ENCODE results near the gene PPM1M. TPM values are rescaled to one million over a fixed set of nuclear protein-coding genes. Genes with fewer than 3 reads are reported as not detected.

Gene PPM1M
- polyA plus RNA-seq, 1 of the 3 experiments (the other 2 are of a cell fraction): 19.2 TPM

DNA sequence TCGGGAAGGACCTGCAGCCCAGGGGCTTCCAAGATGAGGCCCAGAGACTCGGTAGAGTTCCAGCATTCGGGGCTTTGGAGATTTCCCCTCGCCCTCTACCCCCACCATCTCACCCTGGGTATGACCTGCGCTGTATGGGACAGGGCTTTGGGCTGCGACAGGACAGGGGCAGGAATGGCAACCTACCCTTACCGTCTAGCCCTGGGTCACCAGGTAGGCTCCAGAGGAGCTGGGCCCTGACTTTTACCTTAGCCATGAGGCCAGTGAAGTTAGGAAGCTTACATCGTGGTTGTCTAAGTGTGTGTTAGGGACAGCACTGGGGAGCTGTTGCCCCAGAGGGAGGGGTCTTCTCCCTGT is 683 bp downstream of the PPM1M start:
- H3K4me2 ChIP-seq: peak overlapping the region; percentile 88
- peak overlapping the region; percentile 23 to 30; a peak in 2 of 4 replicates for H3K27ac ChIP-seq (ENCODE audit: low read depth in 2 of 2, low read length in 1 of 2)
- H3K9ac ChIP-seq: peak overlapping the region; percentile 59; the same call in 1 of the 2 replicates
- H3F3A ChIP-seq (replicated peaks; ENCODE audit: insufficient read depth): peaks cover 40% of the 10 kb centered on the region
- no peak for TF ChIP-seq FOXM1 (IDR thresholded peaks at IDR 0.05; ENCODE audit: low read depth)
- no peak for DNase-seq
- H3K9me2 ChIP-seq: no peaks in the 10 kb centered on the region
- H3K36me3 ChIP-seq (replicated peaks in 1 of 2; ENCODE audit: control insufficient read depth in 1 of 2, insufficient read depth in 2 of 2, low read length in 1 of 2): peaks cover 5 to 17% of the 10 kb centered on the region in 2 experiments
- ChIA-PET CTCF (interaction anchor here (1.2 to 2.4 kb wide), 5 partner anchors 10 to 32 kb away, joined by 3 to 12 read pairs (median 6); partner anchors contain the start of gene WDR82), POLR2A (interaction anchor here (1.0 to 1.6 kb wide), 4 partner anchors 9 to 41 kb away, joined by 3 read pairs; partner anchors contain the start of genes GLYCTK and WDR82)
- H3K9me3 ChIP-seq: no peaks in the 10 kb centered on the region
- no peaks in the 10 kb centered on the region for H3K79me2 ChIP-seq (ENCODE audit: insufficient read depth)
- H3K4me1 ChIP-seq (ENCODE audit: control insufficient read depth in 1 of 2, insufficient read depth in 2 of 2, low read depth in 1 of 2, low read length in 1 of 2): peaks cover 4 to 36% of the 10 kb centered on the region in 2 experiments; a peak in 2 of 4 replicates
- H3K27me3 ChIP-seq (ENCODE audit: insufficient read depth): no peaks in the 10 kb centered on the region
- H2AFZ ChIP-seq (ENCODE audit: low read depth): peak overlapping the region; percentile 81; the same call in 1 of the 2 replicates
- peak overlapping the region; percentile 57 to 60 for H3K4me3 ChIP-seq (ENCODE audit: low read depth in 2 of 2, low read length in 1 of 2)
- WGBS (ENCODE audit: low lambda C conversion rate): 47% methylated on average over 6 of the region's 8 CpGs
- H4K20me1 ChIP-seq (ENCODE audit: insufficient read depth): no peaks in the 10 kb centered on the region

DNA sequence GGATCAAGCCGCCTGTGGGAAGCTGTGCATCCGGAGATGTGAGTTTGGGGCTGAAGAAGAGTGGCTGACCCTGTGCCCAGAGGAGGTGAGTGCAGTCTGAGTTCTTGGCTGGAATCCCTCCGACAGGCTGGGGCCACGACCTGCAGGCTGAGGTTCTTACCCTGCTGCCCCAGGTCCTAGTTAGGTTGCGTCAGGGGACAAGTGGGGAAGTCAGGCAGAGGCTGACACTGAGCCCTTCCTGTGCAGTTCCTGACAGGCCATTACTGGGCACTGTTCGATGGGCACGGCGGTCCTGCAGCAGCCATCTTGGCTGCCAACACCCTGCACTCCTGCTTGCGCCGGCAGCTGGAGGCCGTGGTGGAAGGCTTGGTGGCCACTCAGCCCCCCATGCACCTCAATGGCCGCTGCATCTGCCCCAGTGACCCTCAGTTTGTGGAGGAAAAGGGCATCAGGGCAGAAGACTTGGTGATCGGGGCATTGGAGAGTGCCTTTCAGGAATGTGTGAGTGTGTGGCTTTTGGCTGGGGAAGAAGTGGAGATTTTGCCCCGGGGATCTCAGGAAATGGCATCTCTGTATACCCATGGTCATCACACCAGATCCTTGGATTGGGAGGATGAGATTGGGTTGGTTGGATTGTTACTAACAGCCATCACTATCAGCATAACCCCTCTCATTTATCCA is 1.3 kb downstream of the PPM1M start:
- Histone ChIP-seq H3K27me3 (ENCODE audit: insufficient read depth) (no peaks in the 10 kb centered on the region), H3K4me3 (ENCODE audit: low read depth in 2 of 2, low read length in 1 of 2) (no peak overlapping the region; a peak in 1 of 4 replicates), H3K9ac (no peak overlapping the region), H3K9me3 (no peaks in the 10 kb centered on the region), H3K4me2 (peak overlapping the region; percentile 88; the same call in 1 of the 2 replicates), H3F3A (replicated peaks; ENCODE audit: insufficient read depth) (peaks cover 36% of the 10 kb centered on the region), H3K79me2 (ENCODE audit: insufficient read depth) (no peaks in the 10 kb centered on the region), H3K4me1 (ENCODE audit: control insufficient read depth in 1 of 2, insufficient read depth in 2 of 2, low read depth in 1 of 2, low read length in 1 of 2) (peaks cover 4 to 36% of the 10 kb centered on the region in 2 experiments; a peak in 2 of 4 replicates), H3K9me2 (no peaks in the 10 kb centered on the region), H2AFZ (ENCODE audit: low read depth) (no peak overlapping the region), H4K20me1 (ENCODE audit: insufficient read depth) (no peaks in the 10 kb centered on the region), H3K36me3 (replicated peaks in 1 of 2; ENCODE audit: control insufficient read depth in 1 of 2, insufficient read depth in 2 of 2, low read length in 1 of 2) (peaks cover 5 to 17% of the 10 kb centered on the region in 2 experiments), H3K27ac (ENCODE audit: low read depth in 2 of 2, low read length in 1 of 2) (no peak overlapping the region; a peak in 1 of 4 replicates)
- WGBS (ENCODE audit: low lambda C conversion rate): 100% methylated on average over 7 of the region's 14 CpGs
- POLR2A ChIA-PET: interaction anchor here (1.0 to 1.6 kb wide), 3 partner anchors 9 to 41 kb away, joined by 3 read pairs; partner anchors contain the start of gene GLYCTK
- CTCF ChIA-PET: interaction anchor here (1.2 to 2.2 kb wide), 4 partner anchors 11 to 27 kb away, joined by 3 to 12 read pairs (median 6); no protein-coding TSS in a partner anchor
- TF ChIP-seq, protein P1, sequence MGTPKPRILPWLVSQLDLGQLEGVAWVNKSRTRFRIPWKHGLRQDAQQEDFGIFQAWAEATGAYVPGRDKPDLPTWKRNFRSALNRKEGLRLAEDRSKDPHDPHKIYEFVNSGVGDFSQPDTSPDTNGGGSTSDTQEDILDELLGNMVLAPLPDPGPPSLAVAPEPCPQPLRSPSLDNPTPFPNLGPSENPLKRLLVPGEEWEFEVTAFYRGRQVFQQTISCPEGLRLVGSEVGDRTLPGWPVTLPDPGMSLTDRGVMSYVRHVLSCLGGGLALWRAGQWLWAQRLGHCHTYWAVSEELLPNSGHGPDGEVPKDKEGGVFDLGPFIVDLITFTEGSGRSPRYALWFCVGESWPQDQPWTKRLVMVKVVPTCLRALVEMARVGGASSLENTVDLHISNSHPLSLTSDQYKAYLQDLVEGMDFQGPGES (IDR thresholded peaks at IDR 0.05; ENCODE audit: low read depth, low read length): no peak
- 0 out of 2 replicates have a peak, but pooled peaks have one; percentile 34 for TF ChIP-seq YY1 (IDR thresholded peaks at IDR 0.05; ENCODE audit: low read depth)
- no peak for DNase-seq

DNA sequence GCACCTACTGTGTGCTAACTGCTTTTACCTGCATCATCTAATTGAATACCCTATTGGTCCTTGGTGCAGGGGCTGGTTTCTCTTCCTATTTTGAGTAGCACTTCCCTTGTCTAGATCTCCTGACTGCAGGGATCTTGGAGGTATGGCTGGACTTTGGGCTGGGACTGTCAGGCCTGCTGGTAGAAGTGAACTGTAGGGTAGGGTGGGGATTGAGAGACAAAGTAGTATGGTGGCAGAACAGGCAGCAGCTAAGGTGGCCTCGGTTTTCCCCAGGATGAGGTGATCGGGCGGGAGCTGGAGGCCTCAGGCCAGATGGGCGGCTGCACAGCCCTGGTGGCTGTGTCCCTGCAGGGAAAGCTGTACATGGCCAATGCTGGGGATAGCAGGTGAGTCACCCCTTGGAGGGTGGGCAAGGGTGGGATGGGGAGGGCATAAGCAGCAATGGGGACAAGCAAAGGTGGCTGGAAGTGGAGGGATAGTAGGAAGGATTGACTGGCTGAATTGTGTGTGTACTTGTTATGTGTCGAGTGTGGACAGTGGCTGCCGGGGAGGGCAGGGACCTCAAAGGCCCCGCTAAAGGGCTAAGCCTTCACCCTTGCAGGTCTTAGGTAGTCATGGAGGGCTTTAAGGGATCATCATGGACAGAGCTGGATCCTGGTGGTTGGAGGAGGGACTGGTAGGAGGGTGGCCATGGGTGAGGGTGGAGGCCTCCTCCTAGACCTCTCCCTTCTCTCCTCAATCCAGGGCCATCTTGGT is 2.0 kb downstream of the PPM1M start:
- H3K9ac ChIP-seq: no peak overlapping the region
- H4K20me1 ChIP-seq (ENCODE audit: insufficient read depth): no peaks in the 10 kb centered on the region
- H3K9me3 ChIP-seq: no peaks in the 10 kb centered on the region
- H3K9me2 ChIP-seq: no peaks in the 10 kb centered on the region
- ChIA-PET POLR2A (no interaction called here), CTCF (interaction anchor here (1.1 to 2.4 kb wide), 4 partner anchors 11 to 32 kb away, joined by 3 to 16 read pairs (median 8); partner anchors contain the start of gene WDR82)
- WGBS (ENCODE audit: low lambda C conversion rate): 92% methylated on average over 7 of the region's 7 CpGs
- peaks cover 2% of the 10 kb centered on the region; the same call in 1 of the 2 replicates for H3K79me2 ChIP-seq (ENCODE audit: insufficient read depth)
- no peak overlapping the region for H3K4me3 ChIP-seq (ENCODE audit: low read depth in 2 of 2, low read length in 1 of 2)
- no peak for TF ChIP-seq CHD2 (IDR thresholded peaks at IDR 0.05; ENCODE audit: low read length, partially characterized antibody)
- peak; percentile 4; the same call in 1 of the 2 replicates for TF ChIP-seq POLR2AphosphoS5 (IDR thresholded peaks at IDR 0.05; ENCODE audit: low read depth, low read length)
- H3F3A ChIP-seq (replicated peaks; ENCODE audit: insufficient read depth): peaks cover 31% of the 10 kb centered on the region
- H3K4me2 ChIP-seq: no peak overlapping the region
- DNase-seq: no peak
- no peak overlapping the region for H3K27ac ChIP-seq (ENCODE audit: low read depth in 2 of 2, low read length in 1 of 2)
- H3K4me1 ChIP-seq (ENCODE audit: control insufficient read depth in 1 of 2, insufficient read depth in 2 of 2, low read depth in 1 of 2, low read length in 1 of 2): peaks cover 4 to 36% of the 10 kb centered on the region in 2 experiments; a peak in 2 of 4 replicates
- no peaks in the 10 kb centered on the region for H3K27me3 ChIP-seq (ENCODE audit: insufficient read depth)
- H3K36me3 ChIP-seq (replicated peaks in 1 of 2; ENCODE audit: control insufficient read depth in 1 of 2, insufficient read depth in 2 of 2, low read length in 1 of 2): peaks cover 5 to 17% of the 10 kb centered on the region in 2 experiments
- H2AFZ ChIP-seq (ENCODE audit: low read depth): no peak overlapping the region

All from SK-N-SH (cell line).